ENCODE results near the gene MYH6.

Gene MYH6

GRCh38 chr14:23360496-23360895, 47.6 kb downstream of the MYH6 start:
- DNase-seq, result peak in 42 of 56 donors; percentile 15 to 88 (median 62)

- DNase-seq, result no peak
Measured at GRCh38 chr14:23359722-23360447, 48.2 kb downstream of the MYH6 start.

GRCh38 chr14:23359167-23359626, 48.9 kb downstream of the MYH6 start:
- DNase-seq, result no peak

GRCh38 chr14:23358553-23359166, 49.4 kb downstream of the MYH6 start:
- DNase-seq, result no peak

GRCh38 chr14:23358042-23358441, 50.0 kb downstream of the MYH6 start:
- DNase-seq, result no peak

- no peak for DNase-seq
Measured at GRCh38 chr14:23357261-23357660, 50.8 kb downstream of the MYH6 start.

GRCh38 chr14:23356662-23357061, 51.4 kb downstream of the MYH6 start:
- DNase-seq, result no peak

- DNase-seq, result no peak
Measured at GRCh38 chr14:23355871-23356435, 52.1 kb downstream of the MYH6 start.

- DNase-seq, result no peak
Measured at GRCh38 chr14:23354990-23355389, 53.1 kb downstream of the MYH6 start.

- no peak for DNase-seq
Measured at GRCh38 chr14:23353433-23353780, 54.7 kb downstream of the MYH6 start.

- DNase-seq, result peak in 54 of 56 donors; percentile 34 to 95 (median 82)
Measured at GRCh38 chr14:23352506-23353432, 55.3 kb downstream of the MYH6 start, which contains the start of gene SLC22A17. Gene SLC22A17, minus strand, starts transcription at chr14:23352887.

GRCh38 chr14:23351681-23352505, 56.2 kb downstream of the MYH6 start:
- peak in 17 of 56 donors; percentile 38 to 79 (median 54) for DNase-seq

GRCh38 chr14:23349156-23349845, 58.8 kb downstream of the MYH6 start:
- no peak for DNase-seq

GRCh38 chr14:23348297-23348655, 59.8 kb downstream of the MYH6 start:
- DNase-seq, result no peak

GRCh38 chr14:23347406-23348296, 60.4 kb downstream of the MYH6 start:
- no peak for DNase-seq

- DNase-seq, result no peak
Measured at GRCh38 chr14:23346693-23347405, 61.2 kb downstream of the MYH6 start.

- no peak for DNase-seq
Measured at GRCh38 chr14:23345987-23346692, 61.9 kb downstream of the MYH6 start.

- no peak for DNase-seq
Measured at GRCh38 chr14:23344481-23344880, 63.6 kb downstream of the MYH6 start.

Measured in amygdala (tissue), 56 donors.